Glutamatergic neuron (in vitro differentiated cells): ENCODE results near the gene PPP1R1B. TPM values are rescaled to one million over a fixed set of nuclear protein-coding genes. Genes with fewer than 3 reads are reported as not detected.

ENCODE experiments used
- DNase-seq: peaks from one replicate; pipeline ENCODE4 v3.0.0; 2022
- H3K27ac Mint-ChIP-seq: one replicate; pipeline ENCODE4 v1.8.0; 2020; ENCODE audit warnings: mild to moderate bottlenecking, mixed read lengths, inconsistent platforms; ENCODE audit not compliant: unreplicated experiment
- H3K27me3 Mint-ChIP-seq: one replicate; pipeline ENCODE4 v1.8.0; 2020; ENCODE audit warnings: mild to moderate bottlenecking, moderate library complexity, mixed read lengths, inconsistent platforms; ENCODE audit not compliant: unreplicated experiment
- H3K36me3 Mint-ChIP-seq: one replicate; pipeline ENCODE4 v1.8.0; 2020; ENCODE audit warnings: mild to moderate bottlenecking, mixed read lengths, inconsistent platforms; ENCODE audit not compliant: unreplicated experiment
- H3K4me1 Mint-ChIP-seq: one replicate; pipeline ENCODE4 v1.8.0; 2020; ENCODE audit warnings: mild to moderate bottlenecking, low read depth, mixed read lengths, inconsistent platforms; ENCODE audit not compliant: unreplicated experiment
- H3K4me3 Mint-ChIP-seq: one replicate; pipeline ENCODE4 v1.8.0; 2020; ENCODE audit warnings: mild to moderate bottlenecking, mixed read lengths, inconsistent platforms; ENCODE audit not compliant: unreplicated experiment
- H3K9me3 Mint-ChIP-seq: one replicate; pipeline ENCODE4 v1.8.0; 2020; ENCODE audit warnings: mild to moderate bottlenecking, moderate library complexity, mixed read lengths, inconsistent platforms; ENCODE audit not compliant: unreplicated experiment
- total RNA-seq: library from RNA; stranded (reverse); fragmentation: NEBNext Ultra II Directional; extraction: Animal tissue kit (Norgen Biotek cat#: 25700); gene quantifications from one replicate; pipeline ENCODE4 v1.2.1, GENCODE V29; 2021; ENCODE audit not compliant: unreplicated experiment
- TF ChIP-seq, protein P1 (sequence below): fragments of 200-600 bp; sonication (generic); IDR thresholded peaks from one replicate; pipeline ENCODE4 v1.5.0; 2021; ENCODE audit not compliant: partially characterized antibody, unreplicated experiment

The PPP1R1B gene
- total RNA-seq, 1 donor from 2014 or later, result not detected

DNA sequence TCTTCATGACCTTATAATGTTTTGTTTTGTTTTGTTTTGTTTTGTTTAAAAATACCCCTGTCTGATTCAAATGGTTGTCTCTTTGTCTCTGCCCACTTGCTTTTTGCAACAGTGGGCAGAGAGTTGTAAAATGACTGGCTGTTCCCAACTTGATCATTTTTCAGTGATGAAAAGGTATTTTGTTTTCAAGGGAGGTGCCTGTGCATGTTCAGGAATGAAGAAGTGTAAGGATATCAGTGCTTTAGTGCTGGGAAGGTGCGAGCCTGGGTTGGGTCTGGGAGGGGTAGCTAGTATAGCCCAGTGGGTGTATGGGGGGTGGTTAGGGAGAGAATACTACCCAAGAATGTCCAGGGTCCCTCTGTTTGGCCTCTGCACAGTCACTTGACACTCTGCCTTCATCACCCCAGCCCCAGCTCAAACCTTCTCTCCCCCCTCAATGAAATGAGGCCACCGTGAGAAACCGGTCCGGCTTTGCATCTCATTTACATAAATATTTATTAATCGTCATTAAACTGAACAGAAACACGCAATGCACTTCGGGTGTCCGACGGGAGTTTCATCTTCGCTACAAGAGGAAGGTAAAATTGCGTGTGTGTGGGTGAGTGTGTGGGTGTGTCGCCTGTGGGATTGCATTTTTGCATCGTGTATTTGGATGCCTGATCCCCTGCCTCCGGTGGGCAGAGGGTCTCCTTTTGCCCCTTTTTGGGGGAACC lies 23.3 kb upstream of the PPP1R1B start:
- H3K27me3 Mint-ChIP-seq, result peaks cover 37% of the 10 kb centered on the region
- H3K4me3 Mint-ChIP-seq, result peak overlapping the region; percentile 30
- H3K4me1 Mint-ChIP-seq, result peaks cover 33% of the 10 kb centered on the region
- H3K36me3 Mint-ChIP-seq, result no peaks in the 10 kb centered on the region
- peaks cover 5% of the 10 kb centered on the region for H3K9me3 Mint-ChIP-seq
- H3K27ac Mint-ChIP-seq, result no peak overlapping the region
- TF ChIP-seq, protein P1, sequence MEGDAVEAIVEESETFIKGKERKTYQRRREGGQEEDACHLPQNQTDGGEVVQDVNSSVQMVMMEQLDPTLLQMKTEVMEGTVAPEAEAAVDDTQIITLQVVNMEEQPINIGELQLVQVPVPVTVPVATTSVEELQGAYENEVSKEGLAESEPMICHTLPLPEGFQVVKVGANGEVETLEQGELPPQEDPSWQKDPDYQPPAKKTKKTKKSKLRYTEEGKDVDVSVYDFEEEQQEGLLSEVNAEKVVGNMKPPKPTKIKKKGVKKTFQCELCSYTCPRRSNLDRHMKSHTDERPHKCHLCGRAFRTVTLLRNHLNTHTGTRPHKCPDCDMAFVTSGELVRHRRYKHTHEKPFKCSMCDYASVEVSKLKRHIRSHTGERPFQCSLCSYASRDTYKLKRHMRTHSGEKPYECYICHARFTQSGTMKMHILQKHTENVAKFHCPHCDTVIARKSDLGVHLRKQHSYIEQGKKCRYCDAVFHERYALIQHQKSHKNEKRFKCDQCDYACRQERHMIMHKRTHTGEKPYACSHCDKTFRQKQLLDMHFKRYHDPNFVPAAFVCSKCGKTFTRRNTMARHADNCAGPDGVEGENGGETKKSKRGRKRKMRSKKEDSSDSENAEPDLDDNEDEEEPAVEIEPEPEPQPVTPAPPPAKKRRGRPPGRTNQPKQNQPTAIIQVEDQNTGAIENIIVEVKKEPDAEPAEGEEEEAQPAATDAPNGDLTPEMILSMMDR, result no peak
- DNase-seq, result no peak

DNA sequence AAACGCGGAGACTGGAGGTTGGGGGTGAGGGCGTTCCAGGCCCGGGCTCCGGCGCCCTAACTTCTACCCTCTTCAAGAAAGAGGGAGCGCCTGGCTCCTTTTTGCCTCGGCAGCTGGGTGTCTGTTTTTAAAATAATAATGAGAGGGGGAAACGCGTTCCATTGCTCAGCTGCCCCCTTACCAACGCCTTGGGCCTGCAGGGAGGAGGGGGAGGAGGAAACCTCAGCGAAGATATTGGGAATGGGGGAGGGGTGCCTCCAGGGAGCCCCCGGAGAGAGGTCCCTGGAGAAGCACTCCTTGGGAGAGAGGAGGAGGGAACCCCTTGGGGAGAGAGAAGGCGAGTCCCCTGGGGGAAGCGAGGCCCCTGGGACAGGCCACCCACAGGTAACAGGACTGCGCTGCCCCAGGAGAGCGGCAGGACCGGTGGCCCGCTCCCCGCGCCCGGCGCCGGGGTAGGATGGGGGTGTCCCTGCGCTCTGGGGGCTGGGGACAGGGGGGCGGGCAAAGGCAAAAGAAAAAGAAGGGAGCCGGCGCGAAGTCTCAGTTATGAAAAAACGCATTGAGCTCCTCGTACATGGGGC lies 21.8 kb upstream of the PPP1R1B start:
- DNase-seq, result no peak
- Mint-ChIP-seq H3K9me3 (peaks cover 6% of the 10 kb centered on the region), H3K27ac (no peak overlapping the region), H3K36me3 (no peaks in the 10 kb centered on the region), H3K4me1 (peaks cover 38% of the 10 kb centered on the region), H3K4me3 (peak overlapping the region; percentile 73), H3K27me3 (peaks cover 37% of the 10 kb centered on the region)
- TF ChIP-seq, protein P1, result no peak

DNA sequence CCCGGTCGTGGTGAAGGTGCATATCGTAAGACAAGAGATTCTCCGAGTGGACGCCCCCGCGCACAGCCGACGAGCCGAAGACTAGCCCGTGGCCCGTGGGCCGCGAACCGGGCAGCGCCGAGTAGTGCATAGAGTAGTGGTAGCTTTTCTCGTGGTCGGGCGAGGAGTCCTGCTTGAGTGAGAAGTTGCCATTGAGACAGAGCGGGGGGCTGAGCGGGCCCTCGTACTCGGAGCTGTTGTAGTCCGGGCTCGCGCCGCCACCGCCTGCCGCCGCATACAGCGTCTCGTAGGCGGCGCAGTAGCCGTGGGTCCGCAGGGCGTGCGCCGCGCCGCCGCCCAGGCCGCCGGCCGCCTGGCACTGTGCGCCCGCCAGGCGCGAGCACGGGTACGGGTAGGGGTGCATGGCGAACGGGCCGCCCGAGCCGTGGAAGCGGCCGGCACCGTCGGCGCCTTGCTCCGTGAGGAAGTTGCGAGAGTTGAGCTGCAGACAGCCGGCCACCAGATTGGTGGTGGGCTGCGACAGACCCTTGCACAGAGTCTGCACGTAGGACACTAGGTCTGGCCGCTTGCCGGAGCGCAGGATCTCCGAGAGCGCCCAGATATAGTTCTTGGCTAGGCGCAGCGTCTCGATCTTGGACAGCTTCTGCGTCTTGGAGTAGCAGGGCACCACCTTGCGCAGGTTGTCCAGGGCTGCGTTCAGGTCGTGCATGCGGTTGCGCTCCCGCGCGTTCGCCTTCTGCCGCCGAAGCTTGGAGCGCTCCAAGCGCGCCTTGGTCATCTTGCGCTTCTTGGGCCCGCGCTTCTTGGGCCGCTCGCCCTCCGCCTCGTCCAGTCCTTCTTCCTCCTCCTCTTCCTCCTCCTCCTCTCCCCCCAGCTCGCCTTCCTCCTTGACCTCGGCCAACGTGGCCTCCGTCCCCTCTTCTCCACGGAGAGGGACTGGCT lies 21.0 kb upstream of the PPP1R1B start:
- peaks cover 35% of the 10 kb centered on the region for H3K4me1 Mint-ChIP-seq
- TF ChIP-seq, protein P1, result no peak
- peak overlapping the region; percentile 77 for H3K4me3 Mint-ChIP-seq
- H3K27ac Mint-ChIP-seq, result no peak overlapping the region
- H3K36me3 Mint-ChIP-seq, result no peaks in the 10 kb centered on the region
- peaks cover 6% of the 10 kb centered on the region for H3K9me3 Mint-ChIP-seq
- peaks cover 31% of the 10 kb centered on the region for H3K27me3 Mint-ChIP-seq
- no peak for DNase-seq

DNA sequence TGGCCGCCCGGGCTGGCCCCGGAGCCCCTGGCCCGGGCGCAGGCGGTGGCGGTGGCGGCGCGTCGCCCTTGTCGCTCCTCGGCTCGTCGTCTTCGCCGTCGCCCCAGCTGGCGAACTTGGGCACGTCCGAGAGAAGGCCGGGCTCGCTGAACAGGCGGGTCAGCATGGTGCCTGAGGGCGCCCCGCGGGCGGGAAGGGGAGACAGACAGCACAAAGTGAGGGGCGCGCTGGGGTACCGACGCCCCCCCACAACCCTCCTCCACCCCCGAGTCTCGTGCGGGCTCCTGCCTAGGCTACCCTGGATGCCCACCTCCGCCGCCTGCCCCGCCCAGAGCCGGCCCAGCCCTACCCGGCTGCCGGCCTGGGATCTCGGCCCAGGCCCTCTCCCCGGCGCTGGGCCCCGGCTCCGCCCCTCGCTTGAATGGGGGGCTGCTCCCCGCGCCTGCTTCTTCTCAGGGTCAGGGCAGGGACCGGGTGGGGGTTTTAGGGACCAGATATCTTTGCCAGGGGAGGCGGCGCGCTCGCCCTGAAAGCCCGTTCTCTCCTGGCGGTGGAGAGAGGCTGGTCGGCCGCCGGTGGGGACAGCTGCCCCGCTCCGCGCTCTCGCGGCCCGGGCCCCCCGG lies 20.2 kb upstream of the PPP1R1B start:
- no peaks in the 10 kb centered on the region for H3K36me3 Mint-ChIP-seq
- no peak overlapping the region for H3K27ac Mint-ChIP-seq
- peak; percentile 57 for DNase-seq
- H3K4me3 Mint-ChIP-seq, result no peak overlapping the region
- peaks cover 33% of the 10 kb centered on the region for H3K4me1 Mint-ChIP-seq
- H3K27me3 Mint-ChIP-seq, result peaks cover 26% of the 10 kb centered on the region
- peaks cover 6% of the 10 kb centered on the region for H3K9me3 Mint-ChIP-seq
- TF ChIP-seq, protein P1, result no peak
